Trophoblast cell (in vitro differentiated cells and primary cell): Measurements from ENCODE around the gene SOBP.

Experiments used
- DNase-seq, 2 donors: peaks; one replicate each; pipeline ENCODE4 v3.0.0-alpha.2; 2016
- H2AFZ ChIP-seq: 2 replicates; pipeline ENCODE4 v1.6.1; 2013; ENCODE audit warnings: low read length, moderate library complexity, mild to moderate bottlenecking; ENCODE audit not compliant: insufficient read depth, poor library complexity
- H2AK5ac ChIP-seq: 2 replicates; pipeline ENCODE4 v1.6.1; 2013; ENCODE audit warnings: mild to moderate bottlenecking, low read length
- H2BK120ac ChIP-seq: 2 replicates; pipeline ENCODE4 v1.6.1; 2013; ENCODE audit warnings: low read length, mild to moderate bottlenecking, moderate library complexity; ENCODE audit not compliant: insufficient read depth, poor library complexity
- H2BK12ac ChIP-seq: 2 replicates; pipeline ENCODE4 v1.6.1; 2013; ENCODE audit warnings: mild to moderate bottlenecking, low read length, moderate library complexity
- H2BK5ac ChIP-seq: 2 replicates; pipeline ENCODE4 v1.6.1; 2013; ENCODE audit warnings: low read length, low read depth, moderate library complexity, mild to moderate bottlenecking; ENCODE audit not compliant: poor library complexity
- H3K14ac ChIP-seq: 2 replicates; pipeline ENCODE4 v1.6.1; 2013; ENCODE audit warnings: mild to moderate bottlenecking, low read length
- H3K18ac ChIP-seq: 2 replicates; pipeline ENCODE4 v1.6.1; 2013; ENCODE audit warnings: mild to moderate bottlenecking, low read length
- H3K23ac ChIP-seq: 2 replicates; pipeline ENCODE4 v1.6.1; 2013; ENCODE audit warnings: low read length
- H3K27ac ChIP-seq: 2 replicates; pipeline ENCODE4 v1.5.1; 2013; ENCODE audit warnings: low read depth, mild to moderate bottlenecking, inconsistent platforms, low read length, moderate library complexity
- H3K27me3 ChIP-seq: 2 replicates; pipeline ENCODE4 v1.6.1; 2013; ENCODE audit warnings: inconsistent platforms, mild to moderate bottlenecking, low read length, moderate library complexity; ENCODE audit not compliant: insufficient read depth
- H3K36me3 ChIP-seq, 2 experiments: 1 replicate in 1 of 2; 2 replicates in 1 of 2; pipeline ENCODE4 v1.6.1; 2013; ENCODE audit warnings: low read length in 2 of 2, mild to moderate bottlenecking in 2 of 2, moderate library complexity in 1 of 2; ENCODE audit not compliant: insufficient read depth in 2 of 2, control insufficient read depth in 1 of 2
- H3K4ac ChIP-seq: 2 replicates; pipeline ENCODE4 v1.6.1; 2013; ENCODE audit warnings: low read depth, mild to moderate bottlenecking, low read length, moderate library complexity
- H3K4me1 ChIP-seq, 2 experiments: 1 replicate in 1 of 2; 2 replicates in 1 of 2; pipeline ENCODE4 v1.6.1; 2013; ENCODE audit warnings: low read length in 2 of 2, mild to moderate bottlenecking in 2 of 2, moderate library complexity in 1 of 2; ENCODE audit not compliant: insufficient read depth in 2 of 2, control insufficient read depth in 1 of 2
- H3K4me2 ChIP-seq: 2 replicates; pipeline ENCODE4 v1.6.1; 2013; ENCODE audit warnings: inconsistent platforms, mild to moderate bottlenecking, low read length, moderate library complexity
- H3K4me3 ChIP-seq: 2 replicates; pipeline ENCODE4 v1.5.1; 2013; ENCODE audit warnings: mild to moderate bottlenecking, low read depth, low read length, inconsistent platforms
- H3K79me1 ChIP-seq: one replicate; pipeline ENCODE4 v1.6.1; 2013; ENCODE audit warnings: low read length
- H3K79me2 ChIP-seq: 2 replicates; pipeline ENCODE4 v1.6.1; 2013; ENCODE audit warnings: low read length, mild to moderate bottlenecking; ENCODE audit not compliant: control insufficient read depth, insufficient read depth, poor library complexity
- H3K9ac ChIP-seq: 2 replicates; pipeline ENCODE4 v1.6.1; 2013; ENCODE audit warnings: mild to moderate bottlenecking, low read length
- H3K9me3 ChIP-seq: 2 replicates; pipeline ENCODE4 v1.6.1; 2013; ENCODE audit warnings: low read depth, mild to moderate bottlenecking, control low read depth, inconsistent platforms, low read length; ENCODE audit not compliant: insufficient read depth
- H4K12ac ChIP-seq: 2 replicates; pipeline ENCODE4 v1.6.1; 2013; ENCODE audit warnings: low read depth, mild to moderate bottlenecking, low read length, moderate library complexity
- H4K8ac ChIP-seq: 2 replicates; pipeline ENCODE4 v1.6.1; 2013; ENCODE audit warnings: low read depth, mild to moderate bottlenecking, low read length, moderate library complexity
- H4K91ac ChIP-seq: one replicate; pipeline ENCODE4 v1.6.1; 2013; ENCODE audit warnings: low read depth, mild to moderate bottlenecking, low read length, moderate library complexity
- WGBS: extraction: QIAGEN DNeasy Blood & Tissue Kit; methylation state at CpG from one replicate; pipeline ENCODE4 v1.1.7; 2013; ENCODE audit warnings: missing lambda C conversion rate; ENCODE audit not compliant: insufficient read length, insufficient coverage; ENCODE audit errors: extremely low coverage; 5-methylcytosine and 5-hydroxymethylcytosine counted together

SOBP gene

GRCh38 chr6:107538856-107539387 is 49.0 kb downstream of the SOBP start:
- no peak overlapping the region for H4K91ac ChIP-seq
- H3K27me3 ChIP-seq, result no peaks in the 10 kb centered on the region
- H4K8ac ChIP-seq, result no peak overlapping the region
- H3K27ac ChIP-seq, result no peak overlapping the region
- H2BK12ac ChIP-seq, result no peak overlapping the region
- H2AFZ ChIP-seq, result no peak overlapping the region
- no peak overlapping the region for H2BK5ac ChIP-seq
- DNase-seq, result no peak
- no peak overlapping the region for H2AK5ac ChIP-seq
- H3K4me2 ChIP-seq, result no peak overlapping the region
- H3K4me3 ChIP-seq, result no peak overlapping the region
- H3K18ac ChIP-seq, result no peak overlapping the region
- no peak overlapping the region for H3K14ac ChIP-seq
- no CpG with 5 or more reads among the region's 4 CpGs for WGBS
- H3K4me1 ChIP-seq, result no peaks in the 10 kb centered on the region
- no peak overlapping the region for H3K23ac ChIP-seq
- no peak overlapping the region for H3K4ac ChIP-seq
- no peak overlapping the region for H2BK120ac ChIP-seq
- no peaks in the 10 kb centered on the region for H3K79me1 ChIP-seq
- H3K79me2 ChIP-seq, result no peaks in the 10 kb centered on the region
- no peaks in the 10 kb centered on the region for H3K36me3 ChIP-seq
- no peak overlapping the region for H3K9ac ChIP-seq
- H4K12ac ChIP-seq, result no peak overlapping the region
- H3K9me3 ChIP-seq, result peaks cover 2% of the 10 kb centered on the region

GRCh38 chr6:107539409-107539808 is 49.5 kb downstream of the SOBP start:
- Histone ChIP-seq H3K23ac (no peak overlapping the region), H3K4ac (no peak overlapping the region), H3K4me1 (no peaks in the 10 kb centered on the region), H3K4me2 (no peak overlapping the region), H2AK5ac (no peak overlapping the region), H4K91ac (no peak overlapping the region), H3K79me2 (no peaks in the 10 kb centered on the region), H2BK12ac (no peak overlapping the region), H3K18ac (no peak overlapping the region), H4K8ac (no peak overlapping the region), H3K4me3 (no peak overlapping the region), H3K9me3 (peaks cover 2% of the 10 kb centered on the region), H3K79me1 (no peaks in the 10 kb centered on the region), H3K9ac (no peak overlapping the region), H2AFZ (no peak overlapping the region), H3K27me3 (no peaks in the 10 kb centered on the region), H3K27ac (no peak overlapping the region), H2BK5ac (no peak overlapping the region), H4K12ac (no peak overlapping the region), H3K36me3 (no peaks in the 10 kb centered on the region), H2BK120ac (no peak overlapping the region), H3K14ac (no peak overlapping the region)
- WGBS, result no CpG with 5 or more reads among the region's 6 CpGs
- peak; percentile 4 to 21 for DNase-seq

- Histone ChIP-seq H3K14ac (no peak overlapping the region), H2BK12ac (no peak overlapping the region), H4K91ac (no peak overlapping the region), H3K9ac (no peak overlapping the region), H4K12ac (no peak overlapping the region), H2AFZ (no peak overlapping the region), H3K23ac (no peak overlapping the region), H3K27ac (no peak overlapping the region), H2BK120ac (no peak overlapping the region), H3K79me2 (no peaks in the 10 kb centered on the region), H4K8ac (no peak overlapping the region), H3K4me1 (no peaks in the 10 kb centered on the region), H3K36me3 (no peaks in the 10 kb centered on the region), H3K9me3 (peaks cover 2% of the 10 kb centered on the region), H2AK5ac (no peak overlapping the region), H3K79me1 (no peaks in the 10 kb centered on the region), H3K4me3 (no peak overlapping the region), H3K18ac (no peak overlapping the region), H3K27me3 (no peaks in the 10 kb centered on the region), H3K4ac (no peak overlapping the region), H2BK5ac (no peak overlapping the region), H3K4me2 (no peak overlapping the region)
- no peak for DNase-seq
- no CpG with 5 or more reads among the region's 2 CpGs for WGBS
Observed at GRCh38 chr6:107539849-107540464, 50.0 kb downstream of the SOBP start.

GRCh38 chr6:107540465-107540857 is 50.5 kb downstream of the SOBP start:
- no peaks in the 10 kb centered on the region for H3K79me2 ChIP-seq
- H3K9ac ChIP-seq, result no peak overlapping the region
- no peaks in the 10 kb centered on the region for H3K27me3 ChIP-seq
- no peak overlapping the region for H2BK120ac ChIP-seq
- H4K91ac ChIP-seq, result no peak overlapping the region
- no peaks in the 10 kb centered on the region for H3K36me3 ChIP-seq
- no CpG with 5 or more reads among the region's 1 CpG for WGBS
- H3K4ac ChIP-seq, result no peak overlapping the region
- no peak overlapping the region for H3K4me2 ChIP-seq
- H2BK5ac ChIP-seq, result no peak overlapping the region
- no peak overlapping the region for H3K18ac ChIP-seq
- DNase-seq, result no peak
- H2BK12ac ChIP-seq, result no peak overlapping the region
- no peak overlapping the region for H2AFZ ChIP-seq
- no peaks in the 10 kb centered on the region for H3K79me1 ChIP-seq
- H3K4me1 ChIP-seq, result no peaks in the 10 kb centered on the region
- no peak overlapping the region for H3K23ac ChIP-seq
- H3K14ac ChIP-seq, result no peak overlapping the region
- H3K9me3 ChIP-seq, result peaks cover 2% of the 10 kb centered on the region
- H3K27ac ChIP-seq, result no peak overlapping the region
- no peak overlapping the region for H4K12ac ChIP-seq
- no peak overlapping the region for H3K4me3 ChIP-seq
- no peak overlapping the region for H2AK5ac ChIP-seq
- H4K8ac ChIP-seq, result no peak overlapping the region
